IPS-18c (cell line): ENCODE data around the gene GRM7.

Source experiments
- H3K4me3 ChIP-seq: 2 replicates; pipeline ENCODE4 v1.7.0; 2013; ENCODE audit warnings: low read depth, mild to moderate bottlenecking, low read length, moderate library complexity; ENCODE audit not compliant: insufficient read depth
- H3K9me3 ChIP-seq: one replicate; pipeline ENCODE4 v1.6.1; 2013; ENCODE audit warnings: mild to moderate bottlenecking, low read length, moderate library complexity; ENCODE audit not compliant: control insufficient read depth, insufficient read depth

Gene GRM7

GRCh38 chr3:7385635-7386034 is 524.7 kb downstream of the GRM7 start:
- H3K4me3 ChIP-seq: no peak overlapping the region
- H3K9me3 ChIP-seq: no peaks in the 10 kb centered on the region

GRCh38 chr3:7388026-7388425 is 527.1 kb downstream of the GRM7 start:
- no peak overlapping the region for H3K4me3 ChIP-seq
- peaks cover 2% of the 10 kb centered on the region for H3K9me3 ChIP-seq

GRCh38 chr3:7392206-7392605 is 531.3 kb downstream of the GRM7 start:
- H3K9me3 ChIP-seq: peaks cover 2% of the 10 kb centered on the region
- no peak overlapping the region for H3K4me3 ChIP-seq

GRCh38 chr3:7393944-7394605 is 533.2 kb downstream of the GRM7 start:
- H3K4me3 ChIP-seq: no peak overlapping the region
- peaks cover 2% of the 10 kb centered on the region for H3K9me3 ChIP-seq

GRCh38 chr3:7396534-7396933 is 535.6 kb downstream of the GRM7 start:
- H3K4me3 ChIP-seq: no peak overlapping the region
- H3K9me3 ChIP-seq: peaks cover 2% of the 10 kb centered on the region

GRCh38 chr3:7397097-7397496 is 536.2 kb downstream of the GRM7 start:
- H3K9me3 ChIP-seq: peaks cover 1% of the 10 kb centered on the region
- H3K4me3 ChIP-seq: no peak overlapping the region

- H3K9me3 ChIP-seq: no peaks in the 10 kb centered on the region
Measured at GRCh38 chr3:7400360-7400759, 539.4 kb downstream of the GRM7 start.

GRCh38 chr3:7401418-7401817 is 540.5 kb downstream of the GRM7 start:
- Histone ChIP-seq H3K4me3 (no peak overlapping the region), H3K9me3 (no peaks in the 10 kb centered on the region)

More at GRCh38 chr3:7400360-7400759, 539.4 kb downstream of the GRM7 start:
- H3K4me3 ChIP-seq: no peak overlapping the region

GRCh38 chr3:7407107-7407506 is 546.2 kb downstream of the GRM7 start:
- no peak overlapping the region for H3K4me3 ChIP-seq
- H3K9me3 ChIP-seq: no peaks in the 10 kb centered on the region

- H3K9me3 ChIP-seq: no peaks in the 10 kb centered on the region
- no peak overlapping the region for H3K4me3 ChIP-seq
Measured at GRCh38 chr3:7410782-7411181, 549.9 kb downstream of the GRM7 start.

GRCh38 chr3:7421065-7421464 is 560.1 kb downstream of the GRM7 start:
- H3K4me3 ChIP-seq: no peak overlapping the region
- H3K9me3 ChIP-seq: no peaks in the 10 kb centered on the region

- no peak overlapping the region for H3K4me3 ChIP-seq
- H3K9me3 ChIP-seq: no peaks in the 10 kb centered on the region
Measured at GRCh38 chr3:7423036-7423435, 562.1 kb downstream of the GRM7 start.

GRCh38 chr3:7423995-7424394 is 563.1 kb downstream of the GRM7 start:
- Histone ChIP-seq H3K4me3 (no peak overlapping the region), H3K9me3 (no peaks in the 10 kb centered on the region)

- H3K4me3 ChIP-seq: no peak overlapping the region
Measured at GRCh38 chr3:7428206-7428718, 567.3 kb downstream of the GRM7 start.

GRCh38 chr3:7432610-7433009 is 571.7 kb downstream of the GRM7 start:
- H3K4me3 ChIP-seq: no peak overlapping the region
- no peaks in the 10 kb centered on the region for H3K9me3 ChIP-seq

More at GRCh38 chr3:7428206-7428718, 567.3 kb downstream of the GRM7 start:
- H3K9me3 ChIP-seq: no peaks in the 10 kb centered on the region

GRCh38 chr3:7433073-7433472 is 572.2 kb downstream of the GRM7 start:
- no peak overlapping the region for H3K4me3 ChIP-seq
- H3K9me3 ChIP-seq: no peaks in the 10 kb centered on the region

GRCh38 chr3:7436542-7436941 is 575.6 kb downstream of the GRM7 start:
- H3K4me3 ChIP-seq: no peak overlapping the region
- no peaks in the 10 kb centered on the region for H3K9me3 ChIP-seq

- no peaks in the 10 kb centered on the region for H3K9me3 ChIP-seq
Measured at GRCh38 chr3:7437231-7437630, 576.3 kb downstream of the GRM7 start.

GRCh38 chr3:7439101-7439680 is 578.3 kb downstream of the GRM7 start:
- H3K4me3 ChIP-seq: no peak overlapping the region
- H3K9me3 ChIP-seq: no peaks in the 10 kb centered on the region

More at GRCh38 chr3:7437231-7437630, 576.3 kb downstream of the GRM7 start:
- H3K4me3 ChIP-seq: no peak overlapping the region
